ENCODE data around the gene TMEM132D. TPM values are rescaled to one million over a fixed set of nuclear protein-coding genes. Genes with fewer than 3 reads are reported as not detected.

Gene TMEM132D
- total RNA-seq, 1 donor from 2014 or later: 0.19 TPM

- Mint-ChIP-seq H3K27ac (ENCODE audit: unreplicated experiment) (peak overlapping the region; percentile 19), H3K4me3 (no peak overlapping the region), H3K4me1 (peaks cover 4% of the 10 kb centered on the region), H3K36me3 (ENCODE audit: low read depth) (no peaks in the 10 kb centered on the region), H3K9me3 (peaks cover 3% of the 10 kb centered on the region), H3K27me3 (ENCODE audit: low read depth) (peaks cover 29% of the 10 kb centered on the region)
- no peak for DNase-seq (ENCODE audit: low read depth, low spot score)
- TF ChIP-seq CTCF (conservative IDR thresholded peaks at IDR 0.05): no peak
These were observed 77.6 kb downstream of the TMEM132D start for GRCh38 chr12:129826273-129826672.

- peaks cover 3% of the 10 kb centered on the region for H3K9me3 Mint-ChIP-seq
- H3K4me1 Mint-ChIP-seq: no peaks in the 10 kb centered on the region
- no peak for TF ChIP-seq CTCF (conservative IDR thresholded peaks at IDR 0.05)
- no peaks in the 10 kb centered on the region for H3K36me3 Mint-ChIP-seq (ENCODE audit: low read depth)
- no peak for DNase-seq (ENCODE audit: low read depth, low spot score)
- no peak overlapping the region for H3K27ac Mint-ChIP-seq (ENCODE audit: unreplicated experiment)
- H3K4me3 Mint-ChIP-seq: no peak overlapping the region
- H3K27me3 Mint-ChIP-seq (ENCODE audit: low read depth): peaks cover 23% of the 10 kb centered on the region
These were observed 78.5 kb downstream of the TMEM132D start for GRCh38 chr12:129825316-129825715.

GRCh38 chr12:129821964-129822363 lies 81.9 kb downstream of the TMEM132D start:
- H3K4me1 Mint-ChIP-seq: no peaks in the 10 kb centered on the region
- H3K36me3 Mint-ChIP-seq (ENCODE audit: low read depth): no peaks in the 10 kb centered on the region
- no peak for TF ChIP-seq CTCF (conservative IDR thresholded peaks at IDR 0.05)
- DNase-seq (ENCODE audit: low read depth, low spot score): no peak
- no peak overlapping the region for H3K27ac Mint-ChIP-seq (ENCODE audit: unreplicated experiment)
- no peak overlapping the region for H3K4me3 Mint-ChIP-seq
- peaks cover 11% of the 10 kb centered on the region for H3K27me3 Mint-ChIP-seq (ENCODE audit: low read depth)
- H3K9me3 Mint-ChIP-seq: peaks cover 3% of the 10 kb centered on the region

- Mint-ChIP-seq H3K27ac (ENCODE audit: unreplicated experiment) (no peak overlapping the region), H3K4me3 (no peak overlapping the region), H3K4me1 (no peaks in the 10 kb centered on the region), H3K36me3 (ENCODE audit: low read depth) (no peaks in the 10 kb centered on the region), H3K9me3 (peaks cover 3% of the 10 kb centered on the region), H3K27me3 (ENCODE audit: low read depth) (no peaks in the 10 kb centered on the region)
- no peak for DNase-seq (ENCODE audit: low read depth, low spot score)
- no peak for TF ChIP-seq CTCF (conservative IDR thresholded peaks at IDR 0.05)
These were observed 84.4 kb downstream of the TMEM132D start for GRCh38 chr12:129819391-129819790.

GRCh38 chr12:129815846-129816245 lies 88.0 kb downstream of the TMEM132D start:
- Mint-ChIP-seq H3K4me3 (no peak overlapping the region), H3K36me3 (ENCODE audit: low read depth) (no peaks in the 10 kb centered on the region), H3K27me3 (ENCODE audit: low read depth) (no peaks in the 10 kb centered on the region), H3K9me3 (no peaks in the 10 kb centered on the region), H3K27ac (ENCODE audit: unreplicated experiment) (no peak overlapping the region), H3K4me1 (no peaks in the 10 kb centered on the region)
- no peak for TF ChIP-seq CTCF (conservative IDR thresholded peaks at IDR 0.05)
- DNase-seq (ENCODE audit: low read depth, low spot score): no peak

GRCh38 chr12:129811963-129812362 lies 91.9 kb downstream of the TMEM132D start:
- Mint-ChIP-seq H3K27ac (ENCODE audit: unreplicated experiment) (no peak overlapping the region), H3K9me3 (no peaks in the 10 kb centered on the region), H3K36me3 (ENCODE audit: low read depth) (no peaks in the 10 kb centered on the region), H3K27me3 (ENCODE audit: low read depth) (no peaks in the 10 kb centered on the region), H3K4me3 (no peak overlapping the region), H3K4me1 (no peaks in the 10 kb centered on the region)
- no peak for TF ChIP-seq CTCF (conservative IDR thresholded peaks at IDR 0.05)
- DNase-seq (ENCODE audit: low read depth, low spot score): no peak

Measured in neural crest cell (in vitro differentiated cells).